ENCODE measurements around the gene SLC27A4.

SLC27A4 gene

GRCh38 chr9:128390150-128390812 is 50.0 kb downstream of the SLC27A4 start:
- H3K4me3 ChIP-seq (replicated peaks in 1 of 2; ENCODE audit: low read depth in 2 of 2, low read length in 2 of 2): no peak overlapping the region
- no peak for TF ChIP-seq CTCF (IDR thresholded peaks at IDR 0.05; ENCODE audit: low read depth, low read length)
- no peak for DNase-seq (ENCODE audit: low read depth in 2 of 2)

DNA sequence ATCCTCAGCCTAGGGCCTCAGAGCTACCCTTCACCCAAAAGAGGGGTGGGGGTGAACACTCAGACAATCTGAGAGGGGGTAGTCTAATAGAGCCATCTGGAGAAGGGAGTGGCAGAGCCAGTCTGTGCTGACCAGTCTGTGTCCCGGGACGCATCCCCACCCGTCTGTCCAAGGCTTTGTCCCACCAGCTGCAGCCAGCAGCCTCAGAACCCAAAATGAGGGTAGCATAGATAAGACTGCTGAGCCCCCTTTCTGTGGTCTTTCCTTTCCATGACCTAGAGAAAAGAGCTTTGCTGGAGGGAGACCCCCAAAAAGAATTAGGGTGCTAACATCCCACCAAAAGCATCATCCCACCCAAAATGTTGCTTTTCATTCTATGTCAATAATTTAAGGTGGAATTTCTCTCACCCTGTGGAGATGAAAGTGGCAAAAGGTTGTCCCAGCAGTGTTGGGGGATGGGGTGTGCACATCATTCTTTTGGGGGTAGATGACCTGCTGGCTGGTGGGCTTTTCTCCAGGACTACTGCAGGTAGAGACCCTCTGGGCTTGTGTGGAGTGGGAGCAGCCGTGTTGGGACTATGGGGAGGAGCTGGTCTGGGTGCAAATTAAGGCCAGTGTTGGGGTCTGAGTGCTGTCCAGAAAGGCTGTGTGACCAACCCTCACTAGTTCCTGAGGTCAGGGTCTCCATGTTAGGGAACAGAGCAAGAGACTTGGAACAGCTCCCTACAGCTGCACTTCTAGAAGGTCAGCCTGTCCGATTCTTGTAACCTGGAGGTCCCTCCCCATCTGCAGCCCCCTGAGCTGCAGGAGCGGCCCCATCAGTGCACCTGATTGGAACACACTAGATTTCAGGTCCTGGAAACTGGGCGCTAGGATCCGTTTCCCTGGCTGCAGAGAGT is 50.7 kb downstream of the SLC27A4 start:
- no peak for TF ChIP-seq CTCF (IDR thresholded peaks at IDR 0.05; ENCODE audit: low read depth, low read length)
- DNase-seq (ENCODE audit: low read depth in 2 of 2): no peak
- H3K4me3 ChIP-seq (replicated peaks in 1 of 2; ENCODE audit: low read depth in 2 of 2, low read length in 2 of 2): no peak overlapping the region

DNA sequence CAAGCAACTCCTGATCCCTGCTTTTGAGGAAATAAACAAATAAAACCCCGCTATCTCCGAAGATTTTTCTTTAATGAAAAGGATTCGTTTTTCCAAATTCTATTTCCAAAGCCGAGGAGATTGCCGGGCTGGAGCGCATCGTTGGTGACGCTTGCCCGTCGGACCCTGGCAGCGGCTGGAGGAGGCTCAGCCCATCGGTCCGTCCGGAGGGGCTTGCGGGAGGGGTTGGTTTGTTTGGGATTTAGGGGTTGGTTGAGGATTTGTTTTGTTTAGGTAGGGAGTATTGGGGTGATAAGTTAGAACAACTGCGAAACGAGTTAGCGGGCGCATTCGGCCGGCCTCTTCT is 51.6 kb downstream of the SLC27A4 start:
- DNase-seq (ENCODE audit: low read depth in 2 of 2): no peak
- no peak for TF ChIP-seq CTCF (IDR thresholded peaks at IDR 0.05; ENCODE audit: low read depth, low read length)
- H3K4me3 ChIP-seq (replicated peaks in 1 of 2; ENCODE audit: low read depth in 2 of 2, low read length in 2 of 2): no peak overlapping the region

- no peak for TF ChIP-seq CTCF (IDR thresholded peaks at IDR 0.05; ENCODE audit: low read depth, low read length)
- DNase-seq (ENCODE audit: low read depth in 2 of 2): no peak
- H3K4me3 ChIP-seq (replicated peaks in 1 of 2; ENCODE audit: low read depth in 2 of 2, low read length in 2 of 2): no peak overlapping the region
Observed at GRCh38 chr9:128392302-128393144, 52.2 kb downstream of the SLC27A4 start.

DNA sequence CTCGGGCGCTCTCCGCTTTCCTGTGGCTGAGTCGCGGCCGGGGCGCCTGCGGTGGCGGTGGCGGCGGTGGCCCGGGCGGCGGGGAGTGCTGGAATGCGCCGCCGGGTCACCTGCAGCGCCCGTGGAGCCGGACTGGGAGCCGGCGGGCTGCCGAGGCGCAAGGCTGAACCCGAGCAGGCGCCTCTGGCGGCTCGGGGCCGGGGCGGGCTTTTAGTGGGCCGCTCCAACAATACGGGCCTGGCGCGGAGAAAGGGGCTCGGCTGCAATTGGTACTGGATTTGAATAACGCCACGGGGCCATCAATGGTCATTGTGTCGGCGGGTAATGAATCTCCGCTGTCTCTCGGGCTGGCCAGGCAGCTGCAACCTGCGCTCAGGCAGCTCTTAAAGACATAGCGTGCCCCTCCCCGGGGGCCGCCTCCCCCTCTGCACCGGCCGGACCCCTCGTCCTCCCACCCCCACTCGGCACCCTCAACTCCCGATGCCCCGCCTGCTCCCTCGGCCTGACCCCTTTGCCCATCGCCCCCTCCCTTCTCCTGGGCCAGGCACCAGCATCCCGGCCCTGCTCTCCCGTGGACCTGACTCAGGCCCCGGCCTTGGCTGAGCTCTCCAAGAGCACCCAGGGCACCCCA is 52.9 kb downstream of the SLC27A4 start:
- H3K4me3 ChIP-seq (replicated peaks in 1 of 2; ENCODE audit: low read depth in 2 of 2, low read length in 2 of 2): no peak overlapping the region
- no peak for TF ChIP-seq CTCF (IDR thresholded peaks at IDR 0.05; ENCODE audit: low read depth, low read length)

GRCh38 chr9:128393970-128394369 is 53.6 kb downstream of the SLC27A4 start:
- no peak overlapping the region for H3K4me3 ChIP-seq (replicated peaks in 1 of 2; ENCODE audit: low read depth in 2 of 2, low read length in 2 of 2)
- no peak for TF ChIP-seq CTCF (IDR thresholded peaks at IDR 0.05; ENCODE audit: low read depth, low read length)

More for the DNA sequence above, 52.9 kb downstream of the SLC27A4 start:
- no peak for DNase-seq (ENCODE audit: low read depth in 2 of 2)

More at GRCh38 chr9:128393970-128394369, 53.6 kb downstream of the SLC27A4 start:
- DNase-seq (ENCODE audit: low read depth in 2 of 2): no peak

Data from cardiac fibroblast (primary cell).